HG03457 (cell line): Measurements from ENCODE around the gene OR9K2.
"Not testable (repeated sequence)": the region's sequence is repeated elsewhere in the genome, so short reads cannot be mapped to it uniquely, and the experiment has no call there.

Experiments used
- ATAC-seq: cut with Tn5 transposase; IDR thresholded peaks from one replicate; pipeline ENCODE4 v1.9.1; 2021; ENCODE audit warnings: moderate number of reproducible peaks; ENCODE audit not compliant: unreplicated experiment

The OR9K2 gene

GRCh38 chr12:55126106-55126505 lies at the start of gene OR9K2:
Gene OR9K2 (plus strand): TSS chr12:55126406. CDS start chr12:55129835, 3,429 bp downstream.
- ATAC-seq, result no peak

GRCh38 chr12:55092579-55092978 lies 33.6 kb upstream of the OR9K2 start:
- no peak for ATAC-seq

GRCh38 chr12:55112378-55112875 lies 13.8 kb upstream of the OR9K2 start:
- no peak for ATAC-seq

GRCh38 chr12:55116152-55116551 lies 10.1 kb upstream of the OR9K2 start:
- ATAC-seq, result no peak

- no peak for ATAC-seq
Measured at GRCh38 chr12:55132816-55133215, 6.6 kb downstream of the OR9K2 start.

- ATAC-seq, result no peak
Measured at GRCh38 chr12:55142669-55143565, 16.7 kb downstream of the OR9K2 start.

- no peak for ATAC-seq
Measured at GRCh38 chr12:55143566-55143870, 17.3 kb downstream of the OR9K2 start.

GRCh38 chr12:55167010-55167640 lies 40.9 kb downstream of the OR9K2 start:
- not testable (repeated sequence) for ATAC-seq

GRCh38 chr12:55171445-55171844 lies 45.2 kb downstream of the OR9K2 start:
- no peak for ATAC-seq

- not testable (repeated sequence) for ATAC-seq
Measured at GRCh38 chr12:55171846-55172245, 45.6 kb downstream of the OR9K2 start.

GRCh38 chr12:55172686-55173085 lies 46.5 kb downstream of the OR9K2 start:
- ATAC-seq, result no peak

- ATAC-seq, result no peak
Measured at GRCh38 chr12:55173456-55173855, 47.2 kb downstream of the OR9K2 start.
